IPS-18c (cell line): ENCODE results near the gene ROCK2.
"Not testable (repeated sequence)": the region's sequence is repeated elsewhere in the genome, so short reads cannot be mapped to it uniquely, and the experiment has no call there.

Experiments
- H3K4me3 ChIP-seq: 2 replicates; pipeline ENCODE4 v1.7.0; 2013; ENCODE audit warnings: low read depth, mild to moderate bottlenecking, low read length, moderate library complexity; ENCODE audit not compliant: insufficient read depth
- H3K9me3 ChIP-seq: one replicate; pipeline ENCODE4 v1.6.1; 2013; ENCODE audit warnings: mild to moderate bottlenecking, low read length, moderate library complexity; ENCODE audit not compliant: control insufficient read depth, insufficient read depth

ROCK2 gene

DNA sequence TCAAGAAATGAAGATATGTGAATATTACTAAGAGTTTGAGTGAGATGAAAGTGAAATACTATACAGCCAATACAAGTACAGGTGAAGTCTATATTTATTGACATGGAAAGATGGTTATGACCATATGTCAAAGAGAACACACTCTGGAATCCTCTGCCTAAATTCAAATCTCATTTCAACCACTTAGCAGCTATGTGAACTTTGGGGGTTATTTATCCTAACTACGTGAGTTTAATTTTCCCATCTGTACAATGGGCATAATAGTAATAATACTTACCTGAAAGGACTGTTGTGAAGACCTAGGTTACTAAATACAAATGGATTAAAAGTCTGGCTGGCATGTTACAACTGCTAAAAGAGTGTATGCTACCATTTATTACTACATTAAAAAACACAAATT is 79.6 kb downstream of the ROCK2 start:
- Histone ChIP-seq H3K9me3 (no peaks in the 10 kb centered on the region), H3K4me3 (no peak overlapping the region)

DNA sequence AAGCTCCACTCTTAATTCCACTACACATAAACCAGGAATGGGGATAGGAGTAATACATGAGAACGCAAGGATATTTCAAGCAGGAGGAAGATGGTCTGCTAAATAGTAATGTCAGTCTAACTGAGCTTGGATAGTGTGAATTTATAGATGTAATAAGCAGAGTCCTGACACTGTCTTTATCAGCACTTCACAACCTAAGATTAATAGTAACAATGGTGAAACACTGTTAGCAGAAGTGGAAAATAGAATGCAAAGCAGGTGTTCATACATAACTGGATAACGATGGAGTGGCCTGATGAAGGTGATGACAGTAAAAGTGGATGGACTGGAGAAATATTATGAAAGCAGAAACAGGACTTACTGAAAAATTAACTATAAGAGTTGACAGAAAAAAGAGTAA is 80.4 kb downstream of the ROCK2 start:
- no peaks in the 10 kb centered on the region for H3K9me3 ChIP-seq
- no peak overlapping the region for H3K4me3 ChIP-seq

DNA sequence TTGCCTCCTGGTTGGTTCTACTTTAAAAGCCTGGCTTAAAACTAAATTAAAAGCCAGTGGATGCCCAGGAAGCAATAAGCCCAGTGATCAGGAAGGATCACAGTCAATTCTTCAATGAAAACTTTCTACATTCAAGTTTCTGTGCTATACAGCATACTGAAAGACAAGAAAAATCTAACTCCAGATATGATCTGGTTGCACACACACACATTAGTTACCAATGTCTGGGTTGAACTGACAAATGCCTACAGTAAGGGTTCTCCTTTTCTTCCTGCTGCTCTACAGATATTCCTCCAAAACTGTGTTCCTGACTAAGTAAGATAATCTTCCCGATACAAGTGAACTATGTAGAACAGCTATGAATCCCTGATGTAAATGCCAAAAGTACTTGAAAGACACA is 81.3 kb downstream of the ROCK2 start:
- H3K4me3 ChIP-seq: no peak overlapping the region
- H3K9me3 ChIP-seq: no peaks in the 10 kb centered on the region

DNA sequence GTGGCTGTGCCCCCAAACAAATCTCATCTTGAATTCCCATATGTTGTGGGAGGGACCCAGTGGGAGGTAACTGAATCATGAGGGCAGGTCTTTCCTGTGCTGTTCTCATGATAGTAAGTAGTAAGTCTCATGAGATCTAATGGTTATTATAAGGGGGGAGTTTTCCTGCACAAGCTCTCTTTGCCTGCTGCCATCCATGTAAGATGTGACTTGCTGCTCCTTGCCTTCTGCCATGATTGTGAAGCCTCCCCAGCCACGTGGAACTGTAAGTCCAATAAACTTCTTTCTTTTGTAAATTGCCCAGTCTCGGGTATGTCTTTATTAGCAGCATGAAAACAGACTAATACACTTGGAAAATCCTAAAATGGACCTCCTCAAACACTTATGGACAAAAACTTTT is 82.0 kb downstream of the ROCK2 start:
- not testable (repeated sequence) for H3K4me3 ChIP-seq, H3K9me3 ChIP-seq

DNA sequence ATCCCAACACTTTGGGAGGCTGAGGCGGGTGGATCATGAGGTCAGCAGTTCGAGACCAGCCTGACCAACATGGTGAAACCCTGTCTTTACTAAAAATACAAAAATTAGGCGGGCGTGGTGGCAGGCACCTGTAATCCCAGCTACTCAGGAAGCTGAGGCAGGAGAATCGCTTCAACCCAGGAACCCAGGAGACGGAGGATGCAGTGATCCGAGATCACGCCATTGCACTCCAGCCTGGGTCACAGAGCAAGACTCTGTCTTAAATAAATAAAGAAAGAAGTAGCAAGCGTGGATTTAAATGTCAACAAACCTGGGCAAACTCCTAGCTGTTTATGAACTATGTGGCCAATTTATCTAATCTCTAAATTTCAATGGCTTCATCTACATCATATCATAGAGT is 82.9 kb downstream of the ROCK2 start:
- not testable (repeated sequence) for H3K4me3 ChIP-seq, H3K9me3 ChIP-seq

DNA sequence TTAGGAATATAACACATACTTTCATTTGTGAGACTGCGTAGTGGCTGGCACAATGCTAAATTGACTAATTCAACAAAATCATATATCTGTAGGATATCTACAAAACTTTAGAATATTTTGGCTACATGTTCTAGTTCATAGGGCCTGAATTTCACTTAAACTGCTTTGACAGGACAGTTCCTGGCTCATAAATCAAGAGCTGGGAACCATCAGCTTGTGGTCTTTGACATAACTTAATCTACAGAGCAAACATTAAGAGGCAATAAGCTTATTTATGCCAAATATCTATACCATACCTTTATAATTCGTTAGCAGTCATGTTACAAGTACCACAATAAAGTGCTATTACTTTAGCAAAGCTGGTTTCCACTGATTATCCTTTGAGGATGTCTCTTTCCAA is 83.5 kb downstream of the ROCK2 start:
- H3K9me3 ChIP-seq: no peaks in the 10 kb centered on the region
- H3K4me3 ChIP-seq: no peak overlapping the region

DNA sequence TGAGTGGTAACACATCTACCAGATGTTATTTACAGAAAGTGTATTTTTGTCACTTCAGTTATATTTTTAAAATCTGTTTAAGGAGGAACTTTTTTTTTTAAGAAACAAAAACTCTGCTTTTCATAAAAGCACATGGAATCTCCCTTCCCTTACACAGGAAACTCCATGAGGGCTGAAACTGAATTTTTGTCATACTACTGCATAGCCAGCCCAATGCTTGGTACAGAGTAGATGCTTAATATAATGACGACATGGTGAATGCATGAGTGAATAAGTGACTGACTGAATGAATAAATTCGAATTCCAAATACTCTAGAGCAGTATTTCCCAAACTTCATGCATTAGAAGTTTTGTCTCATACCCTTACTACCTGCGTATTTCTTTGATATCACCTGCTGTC is 86.5 kb downstream of the ROCK2 start:
- Histone ChIP-seq H3K9me3 (no peaks in the 10 kb centered on the region), H3K4me3 (no peak overlapping the region)

DNA sequence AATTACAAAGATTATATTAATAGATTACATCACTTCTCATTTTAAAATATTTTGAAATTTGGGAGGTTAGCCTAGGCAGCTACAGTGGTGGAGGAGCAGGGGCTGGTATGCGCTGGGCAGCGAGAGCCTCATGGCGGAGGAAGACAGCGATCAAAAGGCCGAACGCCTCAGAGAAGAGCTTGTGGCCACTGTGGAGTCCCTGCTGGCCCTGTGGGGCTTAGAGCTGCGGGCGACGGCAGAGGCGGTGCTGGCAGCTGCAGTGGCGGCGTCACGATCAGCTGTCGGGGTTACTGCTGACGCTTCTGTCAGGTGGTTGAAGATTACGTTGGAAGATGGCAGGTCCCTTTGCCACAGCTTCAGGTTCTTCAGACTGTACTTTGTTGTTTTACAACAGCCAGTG is 87.4 kb downstream of the ROCK2 start:
- Histone ChIP-seq H3K4me3 (no peak overlapping the region), H3K9me3 (no peaks in the 10 kb centered on the region)

DNA sequence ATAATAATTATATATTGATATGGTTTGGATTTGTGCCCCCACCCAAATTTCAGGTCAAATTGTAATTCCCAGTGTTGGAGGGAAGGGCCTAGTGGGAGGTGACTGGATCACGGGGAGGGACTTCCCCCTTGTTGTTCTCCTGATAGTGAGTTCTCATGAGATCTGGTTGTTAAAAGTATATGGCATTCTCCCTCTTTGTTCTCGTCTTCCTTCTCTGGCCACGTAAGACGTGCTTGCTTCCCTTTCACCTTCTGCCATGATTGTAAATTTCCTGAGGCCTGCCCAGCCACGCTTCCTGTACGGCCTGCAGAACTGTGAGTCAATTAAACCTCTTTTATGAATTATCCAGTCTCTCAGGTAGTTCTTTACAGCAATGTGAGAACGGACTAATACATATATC is 88.3 kb downstream of the ROCK2 start:
- no peaks in the 10 kb centered on the region for H3K9me3 ChIP-seq
- no peak overlapping the region for H3K4me3 ChIP-seq

DNA sequence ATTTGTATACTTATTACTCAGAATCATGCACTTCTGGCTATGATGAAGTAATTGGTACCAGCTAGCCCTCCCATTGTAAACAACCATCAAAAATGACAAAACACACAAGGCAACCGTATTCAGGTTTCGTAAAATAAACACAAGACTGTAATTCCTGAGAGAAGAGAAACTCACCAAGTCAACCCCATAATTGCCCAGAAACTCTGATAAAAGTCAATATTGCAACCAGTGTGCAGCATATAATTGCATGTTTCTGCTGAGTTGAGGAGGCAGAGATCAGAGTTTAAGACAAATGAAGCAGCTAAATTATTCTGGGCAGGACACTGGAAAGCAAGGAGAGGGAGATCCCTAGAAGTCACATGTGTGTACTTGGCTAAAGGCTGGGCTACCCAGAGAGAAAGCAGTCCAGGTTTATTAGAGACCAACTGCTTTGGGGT is 90.3 kb downstream of the ROCK2 start:
- no peaks in the 10 kb centered on the region for H3K9me3 ChIP-seq
- no peak overlapping the region for H3K4me3 ChIP-seq

DNA sequence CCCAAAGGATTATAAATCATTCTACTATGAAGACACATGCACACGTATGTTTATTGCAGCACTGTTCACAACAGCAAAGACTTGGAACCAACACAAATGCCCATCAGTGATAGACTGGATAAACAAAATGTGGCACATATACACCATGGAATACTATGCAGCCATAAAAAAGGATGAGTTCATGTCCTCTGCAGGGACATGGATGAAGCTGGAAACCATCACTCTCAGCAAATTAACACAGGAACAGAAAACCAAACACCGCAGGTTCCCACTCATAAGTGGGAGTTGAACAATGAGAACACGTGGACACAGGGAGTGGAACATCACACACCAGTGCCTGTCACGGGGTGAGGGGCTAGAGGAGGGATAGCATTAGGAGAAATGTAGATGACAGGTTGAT is 92.0 kb downstream of the ROCK2 start:
- H3K4me3 ChIP-seq, H3K9me3 ChIP-seq: not testable (repeated sequence)

DNA sequence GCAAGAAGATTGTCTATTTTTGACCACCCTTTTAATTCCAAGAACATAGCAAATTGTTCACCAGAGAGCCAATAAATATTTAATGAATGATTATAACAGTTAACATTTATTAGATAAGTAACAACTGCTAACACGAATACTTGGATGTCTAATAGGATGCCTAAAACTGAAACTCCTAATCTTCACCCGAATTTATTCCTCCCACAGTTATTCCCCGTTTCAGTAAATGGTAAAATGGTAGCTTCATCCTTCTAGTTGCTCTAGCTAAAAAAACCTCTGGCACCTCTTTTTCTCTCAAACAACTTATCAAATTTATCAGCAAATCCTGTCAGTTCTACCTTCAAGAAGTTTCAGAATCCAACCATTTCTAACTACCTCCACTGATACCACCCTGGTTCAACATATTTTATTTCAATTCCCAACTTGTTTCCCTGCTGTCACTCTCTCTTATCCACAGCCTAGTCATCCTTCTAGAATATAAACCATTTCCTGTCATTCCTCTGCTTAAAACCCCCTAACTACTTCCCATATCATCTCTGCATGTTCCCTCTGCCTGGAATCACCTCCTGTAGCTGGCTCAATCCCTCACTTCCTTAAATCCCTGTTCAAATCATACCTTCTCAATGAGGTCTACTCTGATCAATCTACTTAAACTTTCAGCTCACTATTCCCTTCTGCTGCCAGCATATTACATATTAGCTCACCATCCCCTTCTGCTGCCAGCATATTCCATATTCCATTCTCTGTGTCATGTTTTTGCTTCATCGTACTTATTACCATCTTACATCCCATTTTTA is 93.8 kb downstream of the ROCK2 start:
- no peak overlapping the region for H3K4me3 ChIP-seq
- no peaks in the 10 kb centered on the region for H3K9me3 ChIP-seq

DNA sequence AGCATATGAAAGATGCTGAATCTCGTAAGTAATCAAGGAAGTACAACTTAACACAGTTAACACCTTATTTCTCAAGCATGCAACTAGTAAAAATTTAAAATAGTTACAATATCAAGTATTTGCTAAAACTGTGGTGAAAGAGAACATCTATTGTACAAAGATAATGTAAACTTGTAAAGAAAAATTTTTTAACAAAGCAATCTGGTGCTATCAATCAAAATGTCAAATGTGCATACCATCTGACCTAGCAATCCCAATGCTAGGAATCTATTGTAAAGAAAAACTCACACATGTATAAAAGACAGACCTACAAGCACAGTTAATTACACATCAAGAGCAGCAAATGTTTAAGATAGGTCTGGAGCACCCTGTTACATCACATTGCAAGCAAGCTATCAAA is 99.1 kb downstream of the ROCK2 start:
- no peak overlapping the region for H3K4me3 ChIP-seq
- no peaks in the 10 kb centered on the region for H3K9me3 ChIP-seq

DNA sequence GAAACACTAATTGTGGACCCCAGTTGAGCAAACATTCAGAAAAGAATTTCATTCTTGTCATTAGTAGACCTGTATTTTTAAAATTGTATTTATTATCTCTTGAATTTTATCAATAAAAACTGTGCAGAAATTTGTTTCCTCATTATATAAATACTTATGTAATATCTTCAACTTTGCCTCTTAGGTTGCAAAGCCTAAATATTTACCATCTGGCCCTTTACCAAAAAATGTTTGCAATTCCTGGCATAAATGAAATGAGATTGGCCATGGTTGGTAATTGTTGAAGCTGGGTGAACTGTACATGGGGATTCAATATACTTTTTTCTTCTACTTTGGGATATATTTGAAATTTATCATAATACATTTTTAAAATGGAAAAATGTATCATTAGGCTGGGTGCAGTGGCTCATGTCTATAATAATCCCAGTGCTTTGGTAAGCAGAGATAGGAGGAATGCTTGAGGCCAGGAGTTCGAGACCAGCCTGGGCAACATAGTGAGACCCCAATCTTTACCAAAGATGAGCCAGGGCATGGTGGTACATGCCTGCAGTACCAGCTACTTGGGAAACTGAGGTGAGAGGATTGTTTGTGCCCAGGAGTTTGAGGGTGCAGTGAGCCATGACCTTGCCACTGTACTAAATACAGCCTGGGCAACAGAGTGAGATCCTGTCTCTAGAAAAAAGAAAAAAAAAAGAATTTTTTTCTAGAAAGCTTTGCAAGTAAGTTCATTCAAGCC is 100.2 kb downstream of the ROCK2 start:
- H3K4me3 ChIP-seq: no peak overlapping the region
- no peaks in the 10 kb centered on the region for H3K9me3 ChIP-seq

DNA sequence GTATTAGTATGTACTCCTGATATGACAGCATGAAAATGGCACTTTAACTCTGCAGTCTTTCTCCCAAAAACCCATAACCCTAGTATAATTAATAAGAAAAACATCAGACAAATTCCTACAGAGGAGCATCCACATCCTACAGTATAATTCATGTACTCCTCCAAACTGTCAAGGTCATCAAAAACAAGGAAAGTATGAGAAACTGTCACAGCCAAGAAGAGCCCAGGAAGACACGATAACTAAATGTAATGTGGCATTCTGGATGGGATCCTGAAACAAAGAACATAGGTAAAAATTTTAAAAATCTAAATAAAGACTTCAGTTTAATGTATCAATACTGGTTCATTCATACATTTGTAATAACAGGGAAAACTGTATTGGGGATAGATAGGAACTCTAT is 100.9 kb downstream of the ROCK2 start:
- no peaks in the 10 kb centered on the region for H3K9me3 ChIP-seq

DNA sequence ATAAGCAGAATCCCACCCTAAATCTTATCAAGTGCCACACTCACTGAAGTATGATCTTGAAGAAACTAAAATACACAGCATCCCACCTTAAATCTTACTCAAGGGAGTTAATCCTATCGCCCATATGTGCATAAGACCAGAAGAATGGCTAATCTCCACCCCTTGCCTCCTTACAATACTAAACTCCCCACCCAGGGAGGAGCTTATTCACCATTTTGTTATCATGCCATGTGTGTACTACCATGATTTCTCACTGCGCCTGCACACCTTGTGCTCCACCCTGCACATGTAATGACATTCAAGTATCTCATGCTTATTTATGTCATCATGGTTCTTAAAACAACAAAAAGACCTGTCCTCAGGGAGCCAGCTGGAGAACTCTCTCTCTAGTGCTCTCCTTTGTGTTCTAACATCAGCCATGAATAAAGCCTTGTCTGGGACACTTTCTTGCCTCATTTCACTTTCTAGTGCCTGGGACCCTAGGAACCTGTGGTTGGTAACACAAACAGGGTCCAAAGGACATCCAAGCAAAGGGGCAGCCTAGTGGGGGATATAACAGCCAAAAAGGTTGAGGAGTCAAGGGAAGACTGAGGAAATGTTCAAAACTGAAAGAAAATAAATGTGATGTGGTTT is 101.8 kb downstream of the ROCK2 start:
- H3K4me3 ChIP-seq: no peak overlapping the region

More for the DNA sequence above, 100.9 kb downstream of the ROCK2 start:
- no peak overlapping the region for H3K4me3 ChIP-seq

DNA sequence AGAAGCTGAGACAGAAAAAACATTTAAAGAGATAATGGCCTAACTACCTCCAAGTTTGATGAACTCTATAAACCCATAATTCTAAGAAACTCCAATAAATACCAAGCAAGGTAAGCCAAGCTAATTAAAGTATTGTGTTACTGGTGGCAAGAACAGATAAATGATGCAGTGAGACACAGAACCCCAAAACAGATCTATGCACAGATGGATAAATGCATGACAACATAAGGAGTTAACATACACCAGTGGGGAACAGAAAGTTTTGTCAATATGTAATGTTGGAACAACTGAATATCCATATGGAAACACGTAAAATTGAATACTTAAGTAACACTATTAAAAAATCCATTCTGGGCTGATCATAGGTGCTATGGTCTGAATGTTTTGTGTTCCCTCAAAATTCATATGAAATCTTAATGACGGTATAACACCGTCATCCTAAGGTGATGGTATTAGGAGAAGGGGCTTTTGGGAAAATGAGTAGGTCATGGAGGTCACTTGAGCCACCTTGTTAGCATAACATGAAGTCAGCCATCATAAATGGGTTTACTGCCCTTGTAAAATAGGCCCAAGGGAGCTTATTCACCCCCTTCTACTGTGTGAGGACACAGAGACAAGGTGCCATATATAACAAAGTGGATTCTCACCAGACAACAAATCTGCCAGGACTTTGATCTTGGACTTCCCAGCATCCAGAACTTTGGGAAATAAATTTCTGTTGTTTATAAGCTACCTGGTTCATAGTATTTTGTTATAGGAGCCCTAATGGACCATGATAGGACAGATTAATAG is 102.8 kb downstream of the ROCK2 start:
- Histone ChIP-seq H3K9me3 (no peaks in the 10 kb centered on the region), H3K4me3 (no peak overlapping the region)

More for the DNA sequence above, 101.8 kb downstream of the ROCK2 start:
- H3K9me3 ChIP-seq: no peaks in the 10 kb centered on the region
